Gastrocnemius medialis (tissue), 4 donors: ENCODE data around the gene SLC9B1.

Experiments
- POLR2A ChIP-seq, 2 donors: fragments of 450-650 bp; IDR thresholded peaks; one replicate each; pipeline ENCODE4 v1.6.1; 2017; ENCODE audit warnings: antibody characterized with exemption in 2 of 2, mild to moderate bottlenecking in 2 of 2, moderate library complexity in 2 of 2
- TF ChIP-seq, protein P1 (sequence below), 5 experiments: fragments of 450-650 bp in 3 of 5; fragments of 200-600 bp in 2 of 5; sonication (generic) in 2 of 5; IDR thresholded peaks in 4 of 5; conservative IDR thresholded peaks in 1 of 5; 1 replicate in 4 of 5; 2 replicates in 1 of 5; pipeline ENCODE4 v1.5.1; 2016 to 2019; ENCODE audit warnings: antibody characterized with exemption in 5 of 5, mild to moderate bottlenecking in 3 of 5, moderate library complexity in 3 of 5

DNA sequence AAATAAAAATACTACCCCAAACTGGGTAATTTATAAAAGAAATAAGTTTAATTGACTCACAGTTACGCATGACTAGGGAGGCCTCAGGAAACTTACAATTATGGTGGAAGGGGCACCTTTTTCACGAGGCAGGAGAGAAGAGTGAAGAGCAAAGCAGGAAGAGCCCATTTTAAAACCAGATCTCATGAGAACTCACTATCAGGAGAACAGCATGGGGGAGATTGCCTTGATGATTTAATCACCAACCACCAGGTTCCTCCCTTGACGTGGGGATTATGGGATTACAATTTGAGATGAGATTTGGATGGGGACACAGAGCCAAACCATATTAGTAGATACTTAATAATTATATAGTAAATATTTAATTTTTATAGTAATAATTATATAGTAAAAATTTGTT lies 140.6 kb downstream of the SLC9B1 start:
- TF ChIP-seq, protein P1, sequence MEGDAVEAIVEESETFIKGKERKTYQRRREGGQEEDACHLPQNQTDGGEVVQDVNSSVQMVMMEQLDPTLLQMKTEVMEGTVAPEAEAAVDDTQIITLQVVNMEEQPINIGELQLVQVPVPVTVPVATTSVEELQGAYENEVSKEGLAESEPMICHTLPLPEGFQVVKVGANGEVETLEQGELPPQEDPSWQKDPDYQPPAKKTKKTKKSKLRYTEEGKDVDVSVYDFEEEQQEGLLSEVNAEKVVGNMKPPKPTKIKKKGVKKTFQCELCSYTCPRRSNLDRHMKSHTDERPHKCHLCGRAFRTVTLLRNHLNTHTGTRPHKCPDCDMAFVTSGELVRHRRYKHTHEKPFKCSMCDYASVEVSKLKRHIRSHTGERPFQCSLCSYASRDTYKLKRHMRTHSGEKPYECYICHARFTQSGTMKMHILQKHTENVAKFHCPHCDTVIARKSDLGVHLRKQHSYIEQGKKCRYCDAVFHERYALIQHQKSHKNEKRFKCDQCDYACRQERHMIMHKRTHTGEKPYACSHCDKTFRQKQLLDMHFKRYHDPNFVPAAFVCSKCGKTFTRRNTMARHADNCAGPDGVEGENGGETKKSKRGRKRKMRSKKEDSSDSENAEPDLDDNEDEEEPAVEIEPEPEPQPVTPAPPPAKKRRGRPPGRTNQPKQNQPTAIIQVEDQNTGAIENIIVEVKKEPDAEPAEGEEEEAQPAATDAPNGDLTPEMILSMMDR (IDR thresholded peaks at IDR 0.05 in 4 of 5, conservative IDR thresholded peaks at IDR 0.05 in 1 of 5) = no peak
- no peak for TF ChIP-seq POLR2A (IDR thresholded peaks at IDR 0.05)
